Spleen (tissue), 3 donors: ENCODE data around the gene ADAMTS17.

ENCODE experiments used
- POLR2A ChIP-seq, 3 donors: fragments of 450-650 bp; IDR thresholded peaks; one replicate each; pipeline ENCODE4 v1.5.1; 2017; ENCODE audit warnings: antibody characterized with exemption in 3 of 3, mild to moderate bottlenecking in 1 of 3
- POLR2AphosphoS5 ChIP-seq, 3 donors: sonication (generic); formaldehyde crosslinking; IDR thresholded peaks; one replicate each; pipeline ENCODE4 v1.5.1; 2017; ENCODE audit warnings: antibody characterized with exemption in 3 of 3

GRCh38 chr15:100039994-100040393 is 301.8 kb downstream of the ADAMTS17 start:
- no peak for TF ChIP-seq POLR2A (IDR thresholded peaks at IDR 0.05)
- TF ChIP-seq POLR2AphosphoS5 (IDR thresholded peaks at IDR 0.05) = no peak
